ENCODE data around the gene GRM1.

- TF ChIP-seq POLR2A (IDR thresholded peaks at IDR 0.05; ENCODE audit: low read length) (no peak), GATA1 (IDR thresholded peaks at IDR 0.05; ENCODE audit: low read depth, low read length) (no peak)
Observed at GRCh38 chr6:146200176-146200575, 171.3 kb downstream of the GRM1 start.

All from erythroblast (primary cell).